Activated effector memory CD4-positive, alpha-beta T cell treated with anti-CD3 and anti-CD28 coated beads, Interleukin-2, amount 50 U/mL, for 16 hours (primary cell): ENCODE measurements around the gene DNAH5.
"Not testable (repeated sequence)": the region's sequence is repeated elsewhere in the genome, so short reads cannot be mapped to it uniquely, and the experiment has no call there.

Source experiments
- DNase-seq: peaks from one replicate; pipeline ENCODE4 v3.0.0-alpha.2; 2020

The DNAH5 gene

GRCh38 chr5:13816126-13816525, 128.4 kb downstream of the DNAH5 start:
- DNase-seq = no peak

DNA sequence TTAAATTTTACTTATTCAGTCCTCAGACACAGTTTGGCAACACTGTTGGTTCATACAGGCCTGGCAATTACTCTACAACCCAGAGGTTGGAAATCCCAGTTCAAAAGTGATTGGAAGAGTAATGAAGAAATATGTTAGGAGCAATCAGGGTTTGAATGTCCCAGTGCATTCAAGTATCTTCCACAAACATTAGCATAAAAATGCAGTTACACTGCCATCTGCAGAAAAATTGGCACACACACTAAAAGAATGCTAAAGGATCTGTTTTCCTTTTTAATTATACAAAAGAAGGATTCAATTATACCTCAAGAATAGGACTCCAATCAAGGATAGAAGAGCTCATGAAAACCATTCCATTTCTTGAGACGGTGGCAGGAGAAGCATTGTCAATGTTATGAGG, 130.2 kb downstream of the DNAH5 start:
- no peak for DNase-seq

- no peak for DNase-seq
These were observed 134.6 kb downstream of the DNAH5 start for GRCh38 chr5:13809921-13810320.

DNA sequence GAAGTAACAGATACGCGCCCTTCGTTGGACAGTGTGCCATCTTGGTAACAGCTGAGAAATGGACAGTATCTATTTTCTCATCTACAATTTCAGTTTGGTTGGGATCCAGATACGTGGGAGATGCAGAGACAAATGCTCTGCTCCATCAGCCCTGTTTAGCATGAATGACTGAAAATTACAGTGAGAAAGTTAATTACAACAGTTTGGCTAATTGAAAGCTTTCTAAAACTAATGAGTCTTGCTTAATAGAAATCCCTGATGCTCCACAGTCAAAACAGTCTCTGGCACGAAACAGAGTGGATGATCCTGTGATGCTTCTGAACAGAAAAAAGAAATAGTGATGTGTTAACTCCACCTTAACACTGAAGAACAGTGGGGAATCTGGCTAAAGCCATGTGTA, 140.2 kb downstream of the DNAH5 start:
- DNase-seq = no peak

DNA sequence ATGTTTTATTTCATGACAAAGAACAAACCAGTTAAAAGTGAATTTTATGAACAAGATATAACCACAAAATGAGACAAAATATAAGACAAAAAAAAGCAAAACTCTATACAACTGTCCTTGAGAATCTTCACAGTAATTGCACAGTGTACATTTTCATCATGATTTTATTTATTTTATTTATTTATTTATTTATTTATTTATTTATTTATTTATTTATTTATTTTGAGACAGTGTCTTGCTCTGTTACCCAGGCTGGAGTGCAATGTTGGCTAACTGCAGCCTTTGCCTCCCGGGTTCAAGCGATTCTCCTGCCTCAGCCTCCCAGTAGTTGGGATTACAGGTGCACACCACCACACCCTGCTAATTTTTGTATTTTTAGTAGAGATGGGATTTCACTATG, 145.9 kb downstream of the DNAH5 start:
- not testable (repeated sequence) for DNase-seq

DNA sequence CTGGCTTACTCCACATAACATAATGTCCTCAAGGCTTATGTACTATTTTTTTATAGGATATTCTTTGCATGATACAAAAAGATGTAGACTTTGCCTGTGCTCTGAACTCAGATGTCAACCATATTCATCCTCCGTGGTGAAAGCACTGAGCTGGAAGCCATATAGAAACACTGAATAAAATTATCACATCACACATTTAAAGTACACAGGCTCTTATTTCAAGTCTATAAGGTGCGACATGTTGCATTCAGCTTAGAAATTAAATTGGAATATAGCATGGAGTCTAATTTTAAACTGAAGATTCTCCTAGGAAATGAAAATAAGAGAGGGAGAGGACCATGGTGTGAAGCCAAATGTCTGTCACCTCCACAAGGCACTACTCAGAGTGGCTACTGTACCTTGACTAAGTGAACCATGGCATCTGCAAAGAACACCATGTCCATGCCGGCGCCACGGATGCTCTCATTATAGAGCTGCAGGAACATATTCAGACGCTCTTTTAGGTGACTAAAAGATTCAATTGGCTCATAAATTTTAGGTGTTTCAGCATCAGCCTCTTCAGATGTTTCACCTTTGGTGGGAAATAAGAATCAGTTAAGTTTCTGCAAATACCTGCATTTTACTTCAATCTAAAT, 158.6 kb downstream of the DNAH5 start:
- no peak for DNase-seq

DNA sequence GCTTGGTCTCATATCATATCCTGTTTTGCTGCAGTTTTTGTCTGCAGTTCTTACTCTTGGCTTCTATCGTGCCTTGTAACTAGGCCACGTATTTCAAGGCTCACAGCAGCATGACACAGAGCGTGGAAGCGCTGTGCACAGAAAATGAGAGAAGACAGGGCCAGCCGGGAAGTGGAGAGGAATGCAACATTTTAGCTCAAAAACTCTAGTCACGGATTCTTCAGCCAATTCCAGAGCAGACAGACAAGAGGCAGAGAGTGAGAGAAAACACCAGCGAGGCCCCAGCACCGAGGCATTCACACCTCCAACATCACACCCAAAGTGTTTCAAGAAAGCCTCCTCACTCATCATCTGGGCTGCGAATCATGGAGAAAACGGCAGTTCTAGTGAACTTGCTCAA, 160.8 kb downstream of the DNAH5 start:
- DNase-seq = no peak

DNA sequence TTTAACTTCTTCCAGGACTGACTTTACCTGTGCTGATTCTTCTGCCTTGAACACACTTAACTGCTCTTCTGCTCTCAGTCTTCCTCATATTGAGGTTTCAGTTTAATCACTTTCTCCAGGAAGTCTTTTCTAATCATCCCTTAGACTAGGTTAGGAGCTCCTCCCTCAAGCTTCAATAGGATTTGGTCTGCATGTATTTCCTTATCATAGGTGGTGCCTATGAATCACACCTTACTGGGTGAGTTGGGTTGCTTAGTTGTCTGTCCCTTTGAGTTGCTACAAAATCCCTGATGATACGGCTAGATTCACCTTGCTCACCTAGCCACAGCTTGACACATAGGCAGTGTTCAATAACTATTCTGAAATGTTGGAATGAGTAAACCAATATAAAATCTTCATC, 164.4 kb downstream of the DNAH5 start:
- DNase-seq = no peak

DNA sequence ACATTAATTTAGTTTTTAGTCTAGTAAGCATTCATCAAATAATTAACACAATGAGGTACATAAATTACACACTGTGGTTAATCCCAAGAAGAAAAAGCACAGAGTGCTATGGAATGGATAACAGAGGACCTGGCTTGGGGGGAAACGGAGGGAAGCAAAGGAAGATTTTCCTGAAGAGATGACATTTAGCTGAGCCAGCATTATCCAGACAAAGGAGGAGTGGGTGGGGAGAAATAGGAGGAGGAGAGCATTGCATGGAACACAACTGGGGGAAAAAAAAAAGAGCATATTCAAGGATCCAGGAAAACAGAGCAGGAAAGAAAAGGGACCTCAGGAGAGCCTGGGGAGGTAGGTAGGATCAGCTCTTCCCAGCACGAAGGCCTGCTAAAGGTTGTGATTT, 170.8 kb downstream of the DNAH5 start:
- no peak for DNase-seq

- no peak for DNase-seq
These were observed 173.4 kb downstream of the DNAH5 start for GRCh38 chr5:13771011-13771571.

GRCh38 chr5:13766236-13766635, 178.3 kb downstream of the DNAH5 start:
- DNase-seq = no peak

- no peak for DNase-seq
These were observed 180.8 kb downstream of the DNAH5 start for GRCh38 chr5:13763719-13764118.

- no peak for DNase-seq
These were observed 194.7 kb downstream of the DNAH5 start for GRCh38 chr5:13749766-13750165.

- no peak for DNase-seq
These were observed 198.5 kb downstream of the DNAH5 start for GRCh38 chr5:13746026-13746425.

DNA sequence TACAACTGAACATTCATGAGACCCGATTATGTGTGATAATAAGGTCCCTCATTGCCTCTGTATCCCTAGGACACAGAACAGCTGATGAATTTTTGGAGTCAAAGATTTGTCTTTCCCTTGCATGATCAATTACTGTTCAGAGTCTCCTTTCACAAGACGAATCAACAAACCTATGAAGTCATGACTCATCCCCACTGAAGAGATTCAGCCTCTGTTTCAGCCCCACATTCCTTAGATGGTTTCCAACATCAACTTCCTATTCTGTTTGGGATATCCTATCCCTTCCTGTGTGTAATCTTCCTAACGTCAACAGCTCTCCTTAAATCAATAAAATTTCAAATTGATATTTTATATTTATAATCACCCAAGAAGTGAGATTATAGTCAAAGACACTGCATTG, 199.0 kb downstream of the DNAH5 start:
- no peak for DNase-seq

- no peak for DNase-seq
These were observed 204.0 kb downstream of the DNAH5 start for GRCh38 chr5:13740471-13740870.

GRCh38 chr5:13739479-13739878, 205.0 kb downstream of the DNAH5 start:
- DNase-seq = no peak

DNA sequence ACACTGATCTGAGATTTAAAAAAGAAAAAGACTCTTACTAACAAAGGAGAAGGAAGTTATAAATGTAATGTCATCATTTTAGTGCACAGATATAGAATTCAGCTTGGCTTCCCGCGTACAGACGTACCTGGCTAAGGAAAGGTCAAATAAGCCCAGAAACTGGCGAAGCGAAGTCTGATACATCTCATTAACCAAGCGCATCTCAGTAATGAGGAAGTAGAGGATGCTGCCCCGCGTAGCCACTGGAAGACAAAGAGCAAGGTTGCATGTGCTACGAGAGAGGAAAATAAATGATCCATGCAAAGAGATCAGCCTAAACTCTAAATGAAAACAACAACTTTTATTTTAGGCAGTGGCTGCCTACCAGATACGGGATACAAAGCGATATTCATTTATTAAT, 208.8 kb downstream of the DNAH5 start:
- no peak for DNase-seq

GRCh38 chr5:13731121-13731628, 213.3 kb downstream of the DNAH5 start:
- DNase-seq = no peak

DNA sequence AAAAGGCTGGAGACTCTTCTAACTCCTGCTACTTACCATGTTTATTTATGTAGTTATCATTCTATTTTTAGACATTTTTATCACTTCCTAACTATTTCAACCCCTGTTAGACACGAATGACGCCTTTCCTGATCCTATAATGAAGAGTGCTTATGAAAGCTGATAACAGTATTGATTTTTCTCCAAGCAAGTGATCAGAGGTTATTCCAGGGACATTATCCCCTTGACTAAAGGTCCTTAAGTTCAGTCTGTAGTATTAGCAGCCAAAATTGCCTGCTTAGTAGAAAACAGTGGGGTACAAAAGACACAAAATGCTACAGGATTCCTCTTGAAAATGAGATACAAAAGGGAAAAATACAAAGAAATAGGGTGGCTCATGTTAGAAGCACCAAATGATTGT, 235.6 kb downstream of the DNAH5 start:
- no peak for DNase-seq

DNA sequence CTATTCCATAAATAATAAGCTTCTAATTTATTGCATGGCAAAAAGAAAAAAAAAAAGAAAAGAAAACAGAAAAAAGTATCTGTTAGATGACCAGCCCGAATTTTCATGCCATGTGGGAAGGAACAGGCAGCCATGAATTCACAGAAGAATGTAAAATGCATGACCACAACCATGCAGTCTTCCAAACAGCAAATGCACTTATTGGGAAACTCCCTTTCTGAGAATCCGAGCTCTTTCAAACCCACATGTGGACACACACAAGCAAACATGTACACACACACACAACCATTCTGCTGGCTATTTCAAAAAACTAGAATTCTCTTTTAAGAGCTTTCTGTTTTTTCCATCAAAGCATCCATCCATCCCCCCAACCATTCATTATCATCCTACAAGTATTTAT, 236.1 kb downstream of the DNAH5 start:
- DNase-seq = no peak

DNA sequence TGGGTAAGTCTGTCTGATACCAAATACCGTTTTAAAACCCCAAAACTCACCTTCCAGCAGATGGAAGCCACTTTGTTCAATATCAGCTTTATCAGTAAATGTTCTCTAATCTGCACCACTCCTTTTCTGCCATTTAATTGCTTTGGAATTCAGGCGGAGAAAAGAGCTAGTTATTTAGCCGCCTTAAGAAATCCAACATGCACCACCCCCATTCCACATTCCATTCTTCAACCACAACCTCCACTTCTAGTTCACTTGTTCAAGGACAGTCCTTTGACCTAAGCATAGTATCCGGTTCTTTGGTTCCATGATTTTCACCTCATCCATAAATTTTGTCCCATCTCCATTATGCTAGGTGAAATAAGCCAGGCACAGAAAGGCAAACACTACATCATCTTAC, 240.1 kb downstream of the DNAH5 start:
- no peak for DNase-seq

- no peak for DNase-seq
These were observed 243.9 kb downstream of the DNAH5 start for GRCh38 chr5:13700626-13701025.

DNA sequence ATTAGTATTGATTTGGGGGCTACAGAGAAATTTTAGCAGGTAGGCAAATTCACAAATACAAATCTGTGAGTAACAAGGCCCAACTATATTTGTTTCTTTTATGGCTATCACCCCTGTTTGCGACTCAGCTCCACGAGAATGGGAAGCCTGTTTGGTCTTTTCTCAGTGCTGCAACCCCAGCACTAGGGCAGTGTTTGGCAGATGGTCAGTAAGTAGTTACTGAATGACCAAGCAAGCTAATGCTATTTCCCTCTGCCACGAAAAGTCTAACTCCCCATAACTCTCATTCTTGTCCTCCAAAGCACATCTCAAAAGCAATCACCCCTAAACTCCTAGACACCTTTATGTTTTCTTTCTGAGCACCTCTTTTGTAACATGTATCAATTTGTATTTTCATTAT, 245.6 kb downstream of the DNAH5 start:
- DNase-seq = no peak

- DNase-seq = no peak
These were observed 249.3 kb downstream of the DNAH5 start for GRCh38 chr5:13695076-13695712.
